Activated T-helper 1 cell treated with anti-CD3 and anti-CD28 coated beads, Interleukin-12 subunit alpha, Interleukin-12 subunit beta, Interleukin-2, Interleukin-4 antibody, amounts not matched to agents 30 ng/mL and 10 ng/mL and 1 ng/mL, durations not matched to agents 14 hours and 24 hours and 36 hours (primary cell): ENCODE results near the gene ONECUT3. TPM values are rescaled to one million over a fixed set of nuclear protein-coding genes. Genes with fewer than 3 reads are reported as not detected.
"Not testable (repeated sequence)": the region's sequence is repeated elsewhere in the genome, so short reads cannot be mapped to it uniquely, and the experiment has no call there.

Source experiments
- DNase-seq: peaks from one replicate; pipeline ENCODE4 v3.0.0; 2021; ENCODE audit warnings: low spot score
- H3K27ac Mint-ChIP-seq: one replicate; pipeline ENCODE4 v1.8.0; 2021; ENCODE audit warnings: mild to moderate bottlenecking, mixed read lengths
- H3K27me3 Mint-ChIP-seq: one replicate; pipeline ENCODE4 v1.8.0; 2022; ENCODE audit warnings: mild to moderate bottlenecking, moderate library complexity, mixed read lengths; ENCODE audit not compliant: insufficient read depth
- H3K36me3 Mint-ChIP-seq: one replicate; pipeline ENCODE4 v1.8.0; 2021; ENCODE audit warnings: low read depth, mixed read lengths
- H3K4me1 Mint-ChIP-seq: one replicate; pipeline ENCODE4 v1.8.0; 2021; ENCODE audit warnings: low read depth, mixed read lengths
- H3K4me3 Mint-ChIP-seq: one replicate; pipeline ENCODE4 v1.8.0; 2021; ENCODE audit warnings: mild to moderate bottlenecking, moderate library complexity, mixed read lengths
- H3K9me3 Mint-ChIP-seq: one replicate; pipeline ENCODE4 v1.8.0; 2021; ENCODE audit warnings: mixed read lengths
- intact Hi-C: fragments of 100-400 bp; cut with micrococcal nuclease; formaldehyde crosslinking; loops from one replicate; pipeline ENCODE4 v1.15.1; 2024
- total RNA-seq: library from RNA; stranded (reverse); gene quantifications from 2 replicates; pipeline ENCODE4 v1.2.3, GENCODE V29; 2022

Gene ONECUT3
- total RNA-seq, 1 donor from 2014 or later, result not detected

DNA sequence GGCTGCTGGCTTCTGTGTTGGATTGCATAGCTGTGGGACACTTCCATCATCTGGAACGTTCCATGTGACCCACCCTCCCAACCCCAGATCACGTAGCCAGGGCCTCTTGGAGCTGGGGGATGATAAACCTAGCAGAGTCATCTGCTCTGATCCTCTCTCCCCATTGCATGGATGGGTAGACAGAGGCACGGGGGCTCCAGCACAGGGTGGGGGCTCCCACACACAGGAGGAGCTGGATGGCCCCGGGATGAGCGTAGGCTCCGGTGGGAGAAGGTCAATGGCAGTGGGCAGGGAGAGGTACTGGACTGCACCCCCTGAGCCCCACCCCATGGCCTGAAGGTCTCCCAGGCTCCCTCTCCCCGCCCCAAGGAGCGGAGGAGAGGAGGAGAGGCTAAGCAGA, 33.4 kb downstream of the ONECUT3 start:
- Mint-ChIP-seq H3K27ac (no peak overlapping the region), H3K36me3 (no peaks in the 10 kb centered on the region), H3K4me3 (no peak overlapping the region), H3K4me1 (no peaks in the 10 kb centered on the region), H3K9me3 (no peaks in the 10 kb centered on the region), H3K27me3 (peaks cover 2% of the 10 kb centered on the region)
- intact Hi-C loops, result no loop called here
- no peak for DNase-seq

DNA sequence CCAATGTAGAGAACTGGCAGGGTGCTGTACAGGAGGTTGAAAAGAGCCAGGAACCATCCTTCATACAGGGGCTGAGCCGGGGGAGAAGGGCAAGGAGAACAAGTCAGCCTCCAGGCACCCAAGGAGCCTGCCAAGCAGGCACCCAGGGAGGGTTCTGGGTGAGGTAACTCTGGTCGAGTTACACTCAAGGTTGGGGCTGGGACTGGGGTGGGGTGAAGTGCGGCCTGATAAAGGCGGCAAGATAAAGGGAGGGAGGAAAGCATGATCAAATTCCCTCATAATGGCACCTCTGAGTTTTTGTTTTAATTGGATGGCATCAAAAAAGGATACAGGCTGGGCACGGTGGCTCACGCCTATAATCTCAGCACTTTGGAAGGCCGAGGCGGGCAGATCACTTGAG, 33.8 kb downstream of the ONECUT3 start:
- no peaks in the 10 kb centered on the region for H3K36me3 Mint-ChIP-seq
- no peak overlapping the region for H3K27ac Mint-ChIP-seq
- H3K27me3 Mint-ChIP-seq, result peaks cover 2% of the 10 kb centered on the region
- H3K9me3 Mint-ChIP-seq, result no peaks in the 10 kb centered on the region
- DNase-seq, result no peak
- no peak overlapping the region for H3K4me3 Mint-ChIP-seq
- intact Hi-C loops, result no loop called here
- no peaks in the 10 kb centered on the region for H3K4me1 Mint-ChIP-seq

DNA sequence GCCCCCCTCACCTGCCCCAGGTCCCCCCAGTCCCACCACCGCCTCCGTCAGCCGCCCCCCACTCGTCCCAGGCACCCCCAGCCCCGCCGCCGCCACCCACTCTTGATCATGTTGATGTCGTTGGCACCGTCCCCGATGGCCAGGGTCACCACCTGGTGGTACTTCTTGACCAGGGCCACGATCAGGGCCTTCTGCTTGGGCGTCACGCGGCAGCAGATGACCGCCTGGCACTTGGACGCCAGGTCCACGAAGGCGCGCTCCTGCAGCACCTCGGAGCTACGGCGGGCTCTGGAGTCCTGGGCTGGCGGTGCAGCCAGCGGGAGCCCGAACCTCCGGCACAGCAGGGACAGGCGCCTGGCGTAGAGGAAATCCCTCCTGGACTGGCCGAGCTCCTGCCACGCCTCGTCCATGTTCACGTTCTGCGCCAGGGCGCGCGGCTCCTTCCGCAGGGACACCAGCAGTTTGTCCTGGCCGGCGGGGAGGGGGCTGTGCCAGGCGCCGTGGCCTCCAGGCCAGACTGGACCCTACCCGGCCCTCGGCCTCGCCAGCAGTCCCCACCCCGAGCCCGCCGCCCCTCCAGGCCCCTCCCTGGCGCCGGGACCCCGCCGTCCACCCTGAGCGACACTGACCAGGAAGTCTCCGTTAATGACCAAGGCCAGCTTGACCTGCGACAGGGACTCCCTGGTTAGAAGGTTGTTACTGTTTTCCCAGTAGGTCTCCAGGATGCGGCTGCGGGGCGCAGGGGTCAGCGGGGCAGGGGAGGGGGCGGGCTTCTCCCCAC, 36.1 kb downstream of the ONECUT3 start:
- no peak overlapping the region for H3K27ac Mint-ChIP-seq
- H3K27me3 Mint-ChIP-seq, result peaks cover 4% of the 10 kb centered on the region
- intact Hi-C loops, result no loop called here
- H3K4me1 Mint-ChIP-seq, result no peaks in the 10 kb centered on the region
- no peak overlapping the region for H3K4me3 Mint-ChIP-seq
- no peaks in the 10 kb centered on the region for H3K9me3 Mint-ChIP-seq
- no peak for DNase-seq
- no peaks in the 10 kb centered on the region for H3K36me3 Mint-ChIP-seq

DNA sequence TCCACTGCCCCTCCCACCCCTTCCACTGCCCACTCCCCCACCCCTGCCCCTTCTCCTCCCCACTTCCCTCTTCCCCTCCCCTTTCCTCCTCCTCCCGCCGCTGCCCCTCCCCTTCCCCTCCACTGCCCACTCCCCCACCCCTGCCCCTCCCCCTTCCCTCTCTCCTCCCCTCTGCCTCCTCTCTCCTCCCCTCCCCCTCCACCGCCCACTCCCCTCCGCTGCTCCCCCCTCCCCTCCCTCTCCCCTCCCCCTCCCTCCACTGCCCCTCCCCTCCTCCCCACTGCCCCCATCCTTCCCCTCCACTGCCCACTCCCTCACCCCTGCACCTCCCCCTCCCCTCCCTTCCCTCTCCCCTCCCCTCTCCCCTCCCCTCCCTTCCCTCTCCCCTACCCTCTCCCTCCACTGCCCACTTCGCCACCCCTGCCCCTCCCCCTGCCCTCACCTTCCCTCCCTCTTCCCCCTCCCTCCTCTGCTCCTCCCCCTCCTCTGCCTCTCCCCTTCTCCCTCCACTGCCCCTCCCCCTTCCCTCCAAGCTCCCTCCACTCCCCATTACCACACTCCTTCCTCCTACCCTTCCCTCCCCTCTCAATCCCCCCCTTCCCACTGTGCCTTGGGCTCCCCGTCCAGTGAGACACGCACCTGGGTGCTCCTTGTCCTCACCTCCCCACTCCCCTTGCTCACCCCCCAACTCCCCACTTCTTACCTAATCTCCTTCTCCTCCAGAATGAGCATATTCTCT, 36.9 kb downstream of the ONECUT3 start:
- H3K4me3 Mint-ChIP-seq, result no peak overlapping the region
- no peak overlapping the region for H3K27ac Mint-ChIP-seq
- intact Hi-C loops, result no loop called here
- DNase-seq, result no peak
- H3K36me3 Mint-ChIP-seq, result no peaks in the 10 kb centered on the region
- no peaks in the 10 kb centered on the region for H3K9me3 Mint-ChIP-seq
- H3K4me1 Mint-ChIP-seq, result no peaks in the 10 kb centered on the region
- H3K27me3 Mint-ChIP-seq, result peaks cover 4% of the 10 kb centered on the region

DNA sequence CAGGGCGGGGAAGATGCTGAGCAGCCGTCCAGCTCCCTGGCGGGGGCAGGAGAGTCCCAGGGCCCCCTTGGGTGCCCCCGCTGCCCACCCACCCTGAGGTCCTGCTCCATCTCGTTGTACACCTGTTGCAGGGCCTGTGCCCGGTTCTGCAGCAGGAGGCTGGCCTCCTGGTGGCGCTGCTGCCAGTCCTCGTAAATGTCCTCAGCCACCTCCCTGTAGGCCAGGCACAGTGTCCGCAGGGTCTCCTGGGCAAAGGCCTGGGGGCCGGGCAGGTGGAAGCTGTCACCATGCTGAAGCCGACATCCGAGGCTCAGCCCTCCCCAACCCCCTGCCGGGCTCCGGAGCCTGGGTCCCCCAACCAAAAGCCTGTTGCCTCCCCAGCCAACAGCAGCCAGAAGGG, 38.6 kb downstream of the ONECUT3 start:
- Mint-ChIP-seq H3K9me3 (no peaks in the 10 kb centered on the region), H3K4me1 (no peaks in the 10 kb centered on the region), H3K4me3 (no peak overlapping the region), H3K36me3 (no peaks in the 10 kb centered on the region), H3K27ac (no peak overlapping the region), H3K27me3 (peaks cover 9% of the 10 kb centered on the region)
- DNase-seq, result no peak
- intact Hi-C loops, result no loop called here

DNA sequence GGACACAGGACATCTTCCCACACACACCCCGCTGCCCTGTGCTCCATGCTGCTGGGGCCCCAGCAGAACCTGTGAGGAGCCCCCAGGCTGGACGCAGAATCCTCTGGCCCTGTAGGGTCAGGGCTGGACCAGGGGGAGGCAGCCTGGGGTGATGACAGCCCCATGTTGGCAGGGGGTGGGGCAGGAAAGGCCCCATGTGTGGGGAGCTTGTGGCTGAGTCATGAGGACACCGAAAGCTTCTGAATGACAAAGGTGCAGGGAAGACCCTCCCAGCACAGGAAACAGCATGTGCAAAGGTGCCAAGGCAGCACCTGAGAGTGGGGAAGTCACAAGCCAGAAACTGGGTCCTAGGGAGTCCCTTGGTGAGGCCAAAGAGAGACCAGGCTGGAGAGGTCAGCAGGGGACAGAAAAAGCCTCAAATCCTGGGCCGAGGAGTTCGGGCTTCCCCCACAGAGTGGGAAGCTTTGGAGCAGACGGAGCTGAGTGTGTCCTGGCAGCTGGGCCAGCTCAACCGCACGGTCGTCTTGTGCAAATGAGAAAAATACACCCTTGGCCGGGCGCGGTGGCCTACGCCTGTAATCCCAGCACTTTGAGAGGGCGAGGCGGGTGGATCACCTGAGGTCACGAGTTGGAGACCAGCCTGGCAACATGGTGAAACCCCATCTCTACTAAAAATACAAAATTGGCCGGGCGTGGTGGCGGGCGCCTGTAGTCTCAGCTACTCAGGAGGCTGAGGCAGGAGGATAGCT, 41.3 kb downstream of the ONECUT3 start:
- Mint-ChIP-seq H3K36me3 (no peaks in the 10 kb centered on the region), H3K27me3 (peaks cover 7% of the 10 kb centered on the region), H3K9me3 (no peaks in the 10 kb centered on the region), H3K27ac (no peak overlapping the region), H3K4me3 (no peak overlapping the region), H3K4me1 (no peaks in the 10 kb centered on the region)
- intact Hi-C loops, result no loop called here
- DNase-seq, result no peak

DNA sequence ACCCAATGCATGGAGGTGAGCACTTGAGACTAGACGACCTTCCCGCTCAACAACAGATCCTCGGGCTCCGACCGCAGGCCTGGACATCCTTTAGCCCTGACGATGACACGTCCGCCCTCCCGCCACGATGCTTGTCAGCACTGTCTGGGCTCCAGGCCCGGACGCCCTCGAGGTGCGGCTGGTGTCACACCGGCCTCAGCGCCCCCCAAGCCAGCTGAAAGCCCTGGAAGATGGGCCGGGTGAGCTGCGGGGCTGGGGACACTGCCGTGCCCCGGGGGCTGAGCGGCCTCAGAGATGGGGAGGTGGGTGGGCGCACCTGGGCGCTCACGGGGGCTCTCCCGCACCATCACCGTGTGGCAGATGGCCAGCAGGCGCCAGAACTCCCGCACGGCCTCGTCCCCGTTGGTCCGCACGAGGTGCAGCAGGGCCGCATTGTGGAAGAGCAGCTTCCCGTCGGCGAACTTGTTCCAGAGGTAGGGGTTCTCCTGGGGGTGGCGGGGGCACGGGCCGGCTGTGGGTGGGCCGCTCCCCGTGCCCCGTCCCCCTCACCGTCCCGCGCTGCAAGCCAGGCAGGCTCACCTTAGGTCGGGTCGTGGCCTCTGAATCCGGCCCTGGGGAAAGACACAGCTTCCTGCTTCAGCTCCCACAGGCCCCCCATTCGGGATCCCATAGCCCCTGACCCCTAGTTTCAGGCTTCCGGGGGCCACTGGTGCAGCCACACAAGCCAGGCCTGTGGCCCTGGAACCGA, 43.3 kb downstream of the ONECUT3 start:
- no peak overlapping the region for H3K27ac Mint-ChIP-seq
- DNase-seq, result no peak
- H3K4me3 Mint-ChIP-seq, result no peak overlapping the region
- intact Hi-C loops, result no loop called here
- peaks cover 4% of the 10 kb centered on the region for H3K36me3 Mint-ChIP-seq
- H3K9me3 Mint-ChIP-seq, result no peaks in the 10 kb centered on the region
- peaks cover 7% of the 10 kb centered on the region for H3K27me3 Mint-ChIP-seq
- H3K4me1 Mint-ChIP-seq, result no peaks in the 10 kb centered on the region

DNA sequence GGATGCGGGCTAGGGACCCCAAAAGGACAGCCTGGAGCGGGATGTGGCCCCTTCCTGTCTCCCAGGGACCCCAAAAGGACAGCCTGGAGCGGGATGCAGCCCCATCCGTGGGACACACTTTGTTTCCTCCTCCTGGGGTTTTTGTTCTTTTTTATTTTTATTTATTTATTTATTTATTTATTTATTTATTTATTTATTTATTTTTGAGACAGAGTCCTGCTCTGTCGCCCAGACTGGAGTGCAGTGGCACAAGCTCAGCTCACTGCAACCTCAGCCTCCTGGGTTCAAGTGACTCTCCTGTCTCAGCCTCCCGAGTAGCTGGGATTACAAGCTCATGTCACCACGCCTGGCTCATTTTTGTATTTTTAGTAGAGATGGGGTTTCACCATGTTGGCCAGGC, 44.0 kb downstream of the ONECUT3 start:
- H3K4me1 Mint-ChIP-seq, H3K27me3 Mint-ChIP-seq, H3K36me3 Mint-ChIP-seq, DNase-seq, intact Hi-C loops, H3K4me3 Mint-ChIP-seq, H3K27ac Mint-ChIP-seq, H3K9me3 Mint-ChIP-seq: not testable (repeated sequence)

DNA sequence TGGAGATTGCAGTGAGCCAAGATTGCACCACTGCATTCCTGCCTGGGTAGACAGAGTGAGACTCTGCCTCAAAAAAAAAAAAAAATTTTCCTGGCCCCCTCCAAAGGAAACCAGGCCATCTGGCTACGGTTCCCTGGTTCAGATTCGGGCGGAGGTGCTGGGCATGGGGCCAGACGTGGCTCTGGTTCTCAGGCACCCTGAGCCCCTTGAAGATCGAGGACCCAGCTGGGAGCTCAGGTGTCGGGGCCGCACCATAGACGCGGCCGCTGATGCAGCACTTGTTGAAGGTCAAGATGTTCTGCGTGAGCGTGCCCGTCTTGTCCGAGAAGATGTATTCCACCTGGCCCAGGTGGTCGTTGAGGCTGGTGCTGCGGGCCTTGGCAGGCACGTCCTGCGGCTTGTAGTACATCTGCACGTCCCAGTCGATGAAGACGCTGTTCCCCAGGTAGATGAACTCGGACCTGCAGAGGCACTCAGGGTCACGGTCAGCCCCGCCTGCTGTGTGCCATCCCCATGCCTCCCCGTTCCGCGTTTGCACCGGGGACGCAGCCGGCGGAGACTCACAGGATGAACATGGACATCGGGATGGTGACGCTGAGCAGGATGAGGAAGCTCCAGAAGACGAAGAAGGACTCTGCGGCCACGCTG, 46.5 kb downstream of the ONECUT3 start:
- Mint-ChIP-seq H3K27me3 (peaks cover 6% of the 10 kb centered on the region), H3K27ac (no peak overlapping the region), H3K4me1 (no peaks in the 10 kb centered on the region), H3K4me3 (no peak overlapping the region), H3K9me3 (no peaks in the 10 kb centered on the region), H3K36me3 (peaks cover 7% of the 10 kb centered on the region)
- intact Hi-C loops, result no loop called here
- no peak for DNase-seq

DNA sequence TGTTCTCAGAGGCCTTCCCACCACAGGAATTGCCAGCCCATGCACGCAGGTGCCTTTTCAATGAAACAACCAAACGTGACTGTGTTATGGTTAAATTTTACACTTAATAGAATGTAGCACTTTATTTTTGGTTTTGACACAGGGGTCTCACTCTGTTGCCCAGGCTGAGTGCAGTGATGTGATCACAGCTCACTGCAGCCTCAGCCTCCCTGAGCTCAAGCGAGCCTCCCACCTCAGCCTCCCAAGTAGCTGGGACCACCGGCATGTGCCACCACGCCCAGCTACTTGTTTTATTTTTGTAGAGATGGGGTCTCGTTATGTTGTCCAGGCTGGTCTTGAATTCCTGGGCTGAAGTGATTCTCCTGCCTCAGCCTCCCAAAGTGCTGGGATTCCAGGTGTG, 51.6 kb downstream of the ONECUT3 start:
- H3K36me3 Mint-ChIP-seq, result peaks cover 7% of the 10 kb centered on the region

DNA sequence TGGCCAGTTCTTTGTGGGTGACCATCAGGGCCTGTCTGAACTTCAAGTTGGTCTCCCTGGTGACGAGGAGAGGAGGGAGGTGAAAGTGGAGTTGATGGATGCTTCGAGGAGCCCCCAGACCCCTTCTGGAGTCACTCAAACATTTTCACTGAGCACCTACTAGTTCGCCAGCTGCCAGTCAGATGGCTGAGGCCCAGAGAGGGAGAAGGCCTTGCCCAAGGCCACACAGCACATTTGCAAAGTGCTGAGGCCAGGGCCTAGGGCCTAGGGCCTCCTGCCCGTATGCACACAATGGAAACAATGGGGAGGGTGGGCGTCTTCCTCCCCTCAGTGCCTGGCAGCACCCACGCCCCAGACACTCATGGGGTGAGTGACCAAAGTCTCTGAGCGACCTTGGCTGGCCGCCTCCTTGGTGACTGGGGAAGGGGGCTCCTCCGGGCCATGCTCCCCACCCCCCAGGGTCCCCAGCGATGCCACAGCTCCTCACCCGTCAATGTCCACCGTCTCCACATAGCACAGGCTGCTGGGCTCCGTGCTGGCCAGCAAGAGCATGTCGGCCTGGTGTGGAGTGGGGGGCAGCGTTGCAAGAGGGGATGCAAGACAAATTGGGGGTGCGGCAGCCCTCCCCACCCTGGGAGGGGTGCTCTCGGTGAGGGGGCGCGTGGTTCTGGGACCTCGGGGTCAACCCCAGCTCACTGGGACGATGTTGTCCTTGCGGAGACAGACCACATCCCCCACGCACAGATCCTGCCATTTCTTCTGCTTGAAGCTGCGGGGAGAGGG, 52.3 kb downstream of the ONECUT3 start:
- intact Hi-C loops, result no loop called here
- Mint-ChIP-seq H3K27me3 (no peaks in the 10 kb centered on the region), H3K4me3 (no peak overlapping the region)

More for the DNA sequence above, 51.6 kb downstream of the ONECUT3 start:
- H3K4me1 Mint-ChIP-seq, result no peaks in the 10 kb centered on the region
- no peaks in the 10 kb centered on the region for H3K9me3 Mint-ChIP-seq
- H3K27me3 Mint-ChIP-seq, result no peaks in the 10 kb centered on the region
- no peak overlapping the region for H3K27ac Mint-ChIP-seq
- no peak overlapping the region for H3K4me3 Mint-ChIP-seq
- intact Hi-C loops, result no loop called here
- no peak for DNase-seq

More for the DNA sequence above, 52.3 kb downstream of the ONECUT3 start:
- Mint-ChIP-seq H3K9me3 (no peaks in the 10 kb centered on the region), H3K36me3 (peaks cover 3% of the 10 kb centered on the region), H3K27ac (no peak overlapping the region), H3K4me1 (no peaks in the 10 kb centered on the region)
- DNase-seq, result no peak
